IPS-20b (cell line): ENCODE results near the gene ZNF621.
A peak's percentile ranks its signal among the peaks of the same experiment; 100 is the strongest.

Experiments
- H3K27ac ChIP-seq: one replicate; pipeline ENCODE4 v1.5.1; 2013; ENCODE audit warnings: low read length
- H3K27me3 ChIP-seq: 2 replicates; pipeline ENCODE4 v1.6.1; 2013; ENCODE audit warnings: mild to moderate bottlenecking, low read length, inconsistent platforms; ENCODE audit not compliant: insufficient read depth
- H3K36me3 ChIP-seq: 2 replicates; pipeline ENCODE4 v1.6.1; 2013; ENCODE audit warnings: low read depth, mild to moderate bottlenecking, inconsistent platforms, low read length, moderate library complexity; ENCODE audit not compliant: insufficient read depth
- H3K4me1 ChIP-seq: 2 replicates; pipeline ENCODE4 v1.6.1; 2013; ENCODE audit warnings: mild to moderate bottlenecking, control low read depth, inconsistent platforms, low read length, moderate library complexity; ENCODE audit not compliant: insufficient read depth
- H3K4me3 ChIP-seq: 2 replicates; pipeline ENCODE4 v1.5.1; 2013; ENCODE audit warnings: mild to moderate bottlenecking, low read length, inconsistent platforms
- H3K9ac ChIP-seq: 2 replicates; pipeline ENCODE4 v1.6.1; 2013; ENCODE audit warnings: low read depth, mild to moderate bottlenecking, inconsistent platforms, low read length, moderate library complexity
- H3K9me3 ChIP-seq: 2 replicates; pipeline ENCODE4 v1.6.1; 2013; ENCODE audit warnings: mild to moderate bottlenecking, low read depth, low read length, inconsistent platforms; ENCODE audit not compliant: insufficient read depth

ZNF621 gene

GRCh38 chr3:40582401-40583027 lies 57.8 kb downstream of the ZNF621 start:
- no peak overlapping the region for H3K4me3 ChIP-seq
- peaks cover 11% of the 10 kb centered on the region for H3K27me3 ChIP-seq
- H3K4me1 ChIP-seq, result peaks cover 6% of the 10 kb centered on the region; the same call in 1 of the 2 replicates
- no peaks in the 10 kb centered on the region for H3K9me3 ChIP-seq
- no peak overlapping the region for H3K27ac ChIP-seq
- H3K36me3 ChIP-seq, result no peaks in the 10 kb centered on the region
- no peak overlapping the region for H3K9ac ChIP-seq

GRCh38 chr3:40583691-40584090 lies 58.9 kb downstream of the ZNF621 start:
- H3K27ac ChIP-seq, result no peak overlapping the region
- H3K4me1 ChIP-seq, result peaks cover 6% of the 10 kb centered on the region; the same call in 1 of the 2 replicates
- no peak overlapping the region for H3K4me3 ChIP-seq
- H3K27me3 ChIP-seq, result peaks cover 11% of the 10 kb centered on the region
- H3K9me3 ChIP-seq, result no peaks in the 10 kb centered on the region
- H3K36me3 ChIP-seq, result no peaks in the 10 kb centered on the region
- H3K9ac ChIP-seq, result no peak overlapping the region

GRCh38 chr3:40584625-40585189 lies 59.9 kb downstream of the ZNF621 start:
- Histone ChIP-seq H3K4me3 (peak overlapping the region; percentile 59), H3K9ac (no peak overlapping the region), H3K4me1 (peaks cover 6% of the 10 kb centered on the region; the same call in 1 of the 2 replicates), H3K36me3 (no peaks in the 10 kb centered on the region), H3K9me3 (no peaks in the 10 kb centered on the region), H3K27ac (no peak overlapping the region), H3K27me3 (peaks cover 11% of the 10 kb centered on the region)

GRCh38 chr3:40585381-40586016 lies 60.7 kb downstream of the ZNF621 start:
- Histone ChIP-seq H3K27ac (no peak overlapping the region), H3K27me3 (peaks cover 11% of the 10 kb centered on the region), H3K9me3 (no peaks in the 10 kb centered on the region), H3K9ac (no peak overlapping the region), H3K4me3 (no peak overlapping the region), H3K4me1 (peaks cover 6% of the 10 kb centered on the region; the same call in 1 of the 2 replicates), H3K36me3 (no peaks in the 10 kb centered on the region)

GRCh38 chr3:40586901-40587300 lies 62.1 kb downstream of the ZNF621 start:
- Histone ChIP-seq H3K9me3 (no peaks in the 10 kb centered on the region), H3K4me3 (no peak overlapping the region), H3K9ac (no peak overlapping the region), H3K27me3 (peaks cover 11% of the 10 kb centered on the region), H3K4me1 (peaks cover 6% of the 10 kb centered on the region; the same call in 1 of the 2 replicates), H3K36me3 (no peaks in the 10 kb centered on the region), H3K27ac (no peak overlapping the region)

- no peak overlapping the region for H3K9ac ChIP-seq
- H3K4me1 ChIP-seq, result peaks cover 6% of the 10 kb centered on the region; the same call in 1 of the 2 replicates
- H3K4me3 ChIP-seq, result no peak overlapping the region
- no peaks in the 10 kb centered on the region for H3K9me3 ChIP-seq
- peaks cover 11% of the 10 kb centered on the region for H3K27me3 ChIP-seq
- no peak overlapping the region for H3K27ac ChIP-seq
- no peaks in the 10 kb centered on the region for H3K36me3 ChIP-seq
Measured at GRCh38 chr3:40588406-40588805, 63.6 kb downstream of the ZNF621 start.
